Measurements from ENCODE around the gene PPP1R3C. TPM values are rescaled to one million over a fixed set of nuclear protein-coding genes. Genes with fewer than 3 reads are reported as not detected.

Gene PPP1R3C
- total RNA-seq, 1 experiment from 2014 or later: not detected

GRCh38 chr10:91622601-91623000 lies 10.3 kb downstream of the PPP1R3C start:
- Histone ChIP-seq H3K4me3 (ENCODE audit: low read length) (no peak overlapping the region), H3K9me3 (ENCODE audit: low read length) (no peaks in the 10 kb centered on the region), H3K9me2 (replicated peaks; ENCODE audit: insufficient read depth, low read length) (no peaks in the 10 kb centered on the region), H3K79me2 (ENCODE audit: low read length) (no peaks in the 10 kb centered on the region), H3K27me3 (ENCODE audit: low read length) (no peaks in the 10 kb centered on the region), H2AFZ (ENCODE audit: low read length) (no peak overlapping the region), H3K4me2 (ENCODE audit: low read depth, low read length, poor library complexity, severe bottlenecking) (no peak overlapping the region), H3K27ac (ENCODE audit: low read length) (no peak overlapping the region), H3K36me3 (ENCODE audit: insufficient read depth, low read length) (no peaks in the 10 kb centered on the region), H3K4me1 (ENCODE audit: low read length) (no peaks in the 10 kb centered on the region), H4K20me1 (ENCODE audit: insufficient read depth, low read depth, low read length) (no peaks in the 10 kb centered on the region), H3K9ac (ENCODE audit: low read length) (no peak overlapping the region)
- no peak for DNase-seq

GRCh38 chr10:91621483-91622113 lies 11.3 kb downstream of the PPP1R3C start:
- DNase-seq: no peak
- no peak overlapping the region for H3K4me3 ChIP-seq (ENCODE audit: low read length)
- H3K79me2 ChIP-seq (ENCODE audit: low read length): no peaks in the 10 kb centered on the region
- no peak overlapping the region for H2AFZ ChIP-seq (ENCODE audit: low read length)
- H3K9ac ChIP-seq (ENCODE audit: low read length): no peak overlapping the region
- no peak overlapping the region for H3K27ac ChIP-seq (ENCODE audit: low read length)
- H3K4me2 ChIP-seq (ENCODE audit: low read depth, low read length, poor library complexity, severe bottlenecking): no peak overlapping the region
- no peaks in the 10 kb centered on the region for H4K20me1 ChIP-seq (ENCODE audit: insufficient read depth, low read depth, low read length)
- H3K4me1 ChIP-seq (ENCODE audit: low read length): no peaks in the 10 kb centered on the region
- no peaks in the 10 kb centered on the region for H3K9me3 ChIP-seq (ENCODE audit: low read length)
- H3K27me3 ChIP-seq (ENCODE audit: low read length): no peaks in the 10 kb centered on the region
- H3K9me2 ChIP-seq (replicated peaks; ENCODE audit: insufficient read depth, low read length): no peaks in the 10 kb centered on the region
- no peaks in the 10 kb centered on the region for H3K36me3 ChIP-seq (ENCODE audit: insufficient read depth, low read length)

GRCh38 chr10:91617072-91617609 lies 15.7 kb downstream of the PPP1R3C start:
- Histone ChIP-seq H3K4me2 (ENCODE audit: low read depth, low read length, poor library complexity, severe bottlenecking) (no peak overlapping the region), H2AFZ (ENCODE audit: low read length) (no peak overlapping the region)

GRCh38 chr10:91616137-91616536 lies 16.7 kb downstream of the PPP1R3C start:
- H4K20me1 ChIP-seq (ENCODE audit: insufficient read depth, low read depth, low read length): no peaks in the 10 kb centered on the region
- H3K9me3 ChIP-seq (ENCODE audit: low read length): no peaks in the 10 kb centered on the region
- H2AFZ ChIP-seq (ENCODE audit: low read length): no peak overlapping the region
- H3K9me2 ChIP-seq (replicated peaks; ENCODE audit: insufficient read depth, low read length): no peaks in the 10 kb centered on the region
- H3K4me1 ChIP-seq (ENCODE audit: low read length): no peaks in the 10 kb centered on the region
- H3K9ac ChIP-seq (ENCODE audit: low read length): no peak overlapping the region
- H3K79me2 ChIP-seq (ENCODE audit: low read length): no peaks in the 10 kb centered on the region
- no peak overlapping the region for H3K27ac ChIP-seq (ENCODE audit: low read length)
- H3K36me3 ChIP-seq (ENCODE audit: insufficient read depth, low read length): no peaks in the 10 kb centered on the region
- no peaks in the 10 kb centered on the region for H3K27me3 ChIP-seq (ENCODE audit: low read length)
- no peak overlapping the region for H3K4me2 ChIP-seq (ENCODE audit: low read depth, low read length, poor library complexity, severe bottlenecking)
- no peak for DNase-seq
- no peak overlapping the region for H3K4me3 ChIP-seq (ENCODE audit: low read length)

More at GRCh38 chr10:91617072-91617609, 15.7 kb downstream of the PPP1R3C start:
- Histone ChIP-seq H3K36me3 (ENCODE audit: insufficient read depth, low read length) (no peaks in the 10 kb centered on the region), H3K9me3 (ENCODE audit: low read length) (no peaks in the 10 kb centered on the region), H3K4me3 (ENCODE audit: low read length) (no peak overlapping the region), H3K4me1 (ENCODE audit: low read length) (no peaks in the 10 kb centered on the region), H3K9me2 (replicated peaks; ENCODE audit: insufficient read depth, low read length) (no peaks in the 10 kb centered on the region), H3K9ac (ENCODE audit: low read length) (no peak overlapping the region), H3K27ac (ENCODE audit: low read length) (no peak overlapping the region), H3K27me3 (ENCODE audit: low read length) (no peaks in the 10 kb centered on the region), H4K20me1 (ENCODE audit: insufficient read depth, low read depth, low read length) (no peaks in the 10 kb centered on the region), H3K79me2 (ENCODE audit: low read length) (no peaks in the 10 kb centered on the region)
- DNase-seq: no peak

- no peaks in the 10 kb centered on the region for H3K36me3 ChIP-seq (ENCODE audit: insufficient read depth, low read length)
- no peak overlapping the region for H3K27ac ChIP-seq (ENCODE audit: low read length)
- H3K9ac ChIP-seq (ENCODE audit: low read length): no peak overlapping the region
- H3K9me2 ChIP-seq (replicated peaks; ENCODE audit: insufficient read depth, low read length): no peaks in the 10 kb centered on the region
- no peak for DNase-seq
- H3K79me2 ChIP-seq (ENCODE audit: low read length): no peaks in the 10 kb centered on the region
- no peaks in the 10 kb centered on the region for H3K4me1 ChIP-seq (ENCODE audit: low read length)
- H3K27me3 ChIP-seq (ENCODE audit: low read length): no peaks in the 10 kb centered on the region
- H3K4me3 ChIP-seq (ENCODE audit: low read length): no peak overlapping the region
- H3K9me3 ChIP-seq (ENCODE audit: low read length): no peaks in the 10 kb centered on the region
- H4K20me1 ChIP-seq (ENCODE audit: insufficient read depth, low read depth, low read length): no peaks in the 10 kb centered on the region
- no peak overlapping the region for H2AFZ ChIP-seq (ENCODE audit: low read length)
- H3K4me2 ChIP-seq (ENCODE audit: low read depth, low read length, poor library complexity, severe bottlenecking): no peak overlapping the region
Observed at GRCh38 chr10:91614225-91614624, 18.6 kb downstream of the PPP1R3C start.

- Histone ChIP-seq H3K27ac (ENCODE audit: low read length) (no peak overlapping the region), H3K4me1 (ENCODE audit: low read length) (no peaks in the 10 kb centered on the region), H3K9me3 (ENCODE audit: low read length) (no peaks in the 10 kb centered on the region), H2AFZ (ENCODE audit: low read length) (no peak overlapping the region), H3K4me2 (ENCODE audit: low read depth, low read length, poor library complexity, severe bottlenecking) (no peak overlapping the region), H3K4me3 (ENCODE audit: low read length) (no peak overlapping the region), H3K79me2 (ENCODE audit: low read length) (no peaks in the 10 kb centered on the region), H4K20me1 (ENCODE audit: insufficient read depth, low read depth, low read length) (no peaks in the 10 kb centered on the region), H3K9me2 (replicated peaks; ENCODE audit: insufficient read depth, low read length) (no peaks in the 10 kb centered on the region), H3K9ac (ENCODE audit: low read length) (no peak overlapping the region), H3K36me3 (ENCODE audit: insufficient read depth, low read length) (no peaks in the 10 kb centered on the region), H3K27me3 (ENCODE audit: low read length) (no peaks in the 10 kb centered on the region)
- DNase-seq: no peak
Observed at GRCh38 chr10:91613411-91614187, 19.3 kb downstream of the PPP1R3C start.

DNA sequence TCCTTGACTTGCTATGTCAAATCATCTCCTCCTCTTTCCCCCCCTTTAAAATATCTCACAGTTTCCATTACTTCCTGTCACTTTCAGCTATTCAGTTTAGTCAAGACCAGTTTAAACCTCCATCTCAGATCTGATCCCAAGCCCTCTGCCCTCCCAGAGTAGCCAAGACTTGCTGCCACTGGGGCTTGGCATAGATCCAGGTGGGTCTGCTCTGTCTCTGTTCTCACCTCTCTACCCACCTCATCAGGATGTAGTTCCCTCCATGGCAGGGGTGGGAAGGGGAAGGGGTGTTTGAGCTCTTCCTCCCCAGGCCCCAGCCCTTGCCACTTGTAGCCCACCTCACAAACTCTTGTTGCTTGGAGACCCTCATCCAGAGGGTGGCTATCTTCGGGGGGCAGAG lies 22.0 kb downstream of the PPP1R3C start:
- Histone ChIP-seq H3K27me3 (ENCODE audit: low read length) (no peaks in the 10 kb centered on the region), H3K79me2 (ENCODE audit: low read length) (no peaks in the 10 kb centered on the region), H3K9ac (ENCODE audit: low read length) (no peak overlapping the region)

DNA sequence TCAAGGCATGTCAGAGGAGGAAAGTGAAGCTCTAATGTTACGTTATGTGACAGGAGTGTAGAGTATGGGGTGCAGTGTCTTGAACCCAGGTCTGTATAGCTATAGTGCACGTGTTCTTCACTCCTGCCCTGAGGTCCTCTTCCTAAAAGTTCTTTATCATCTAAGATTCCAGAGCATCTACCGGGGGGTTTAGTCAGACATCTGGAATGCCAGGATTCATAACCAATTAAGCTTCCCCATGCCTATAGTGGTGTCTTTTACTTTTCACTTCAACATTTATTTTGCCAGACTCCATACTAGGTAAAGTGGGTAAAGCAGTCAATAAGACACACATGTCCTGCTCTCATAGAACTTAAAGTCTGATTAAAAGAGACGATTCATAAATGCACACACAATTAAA lies 22.4 kb downstream of the PPP1R3C start:
- Histone ChIP-seq H3K4me1 (ENCODE audit: low read length) (no peaks in the 10 kb centered on the region), H2AFZ (ENCODE audit: low read length) (no peak overlapping the region), H3K27me3 (ENCODE audit: low read length) (no peaks in the 10 kb centered on the region), H3K9me2 (replicated peaks; ENCODE audit: insufficient read depth, low read length) (no peaks in the 10 kb centered on the region), H3K9me3 (ENCODE audit: low read length) (no peaks in the 10 kb centered on the region), H4K20me1 (ENCODE audit: insufficient read depth, low read depth, low read length) (no peaks in the 10 kb centered on the region), H3K9ac (ENCODE audit: low read length) (no peak overlapping the region), H3K4me3 (ENCODE audit: low read length) (no peak overlapping the region), H3K36me3 (ENCODE audit: insufficient read depth, low read length) (no peaks in the 10 kb centered on the region), H3K4me2 (ENCODE audit: low read depth, low read length, poor library complexity, severe bottlenecking) (no peak overlapping the region), H3K79me2 (ENCODE audit: low read length) (no peaks in the 10 kb centered on the region), H3K27ac (ENCODE audit: low read length) (no peak overlapping the region)
- no peak for DNase-seq

More for the DNA sequence above, 22.0 kb downstream of the PPP1R3C start:
- no peaks in the 10 kb centered on the region for H3K9me2 ChIP-seq (replicated peaks; ENCODE audit: insufficient read depth, low read length)
- no peaks in the 10 kb centered on the region for H3K4me1 ChIP-seq (ENCODE audit: low read length)
- H2AFZ ChIP-seq (ENCODE audit: low read length): no peak overlapping the region
- H3K4me3 ChIP-seq (ENCODE audit: low read length): no peak overlapping the region
- H3K4me2 ChIP-seq (ENCODE audit: low read depth, low read length, poor library complexity, severe bottlenecking): no peak overlapping the region
- DNase-seq: no peak
- H3K9me3 ChIP-seq (ENCODE audit: low read length): no peaks in the 10 kb centered on the region
- H4K20me1 ChIP-seq (ENCODE audit: insufficient read depth, low read depth, low read length): no peaks in the 10 kb centered on the region
- H3K36me3 ChIP-seq (ENCODE audit: insufficient read depth, low read length): no peaks in the 10 kb centered on the region
- no peak overlapping the region for H3K27ac ChIP-seq (ENCODE audit: low read length)

Data from Karpas-422 (cell line).